AG04450 (cell line): ENCODE data around the gene EFCAB5. TPM values are rescaled to one million over a fixed set of nuclear protein-coding genes. Genes with fewer than 3 reads are reported as not detected.

Source experiments
- CTCF ChIA-PET: fragments of 300-600, 350-600 bp; formaldehyde crosslinking; extraction: SDS; loops from one replicate; lab custom pipeline; 2022; ENCODE audit warnings: antibody characterized with exemption, inconsistent platforms; lab: Charles Lee
- POLR2A ChIA-PET: fragments of 350-600 bp; formaldehyde crosslinking; extraction: SDS; loops from one replicate; lab custom pipeline; 2021; ENCODE audit warnings: antibody characterized with exemption, inconsistent platforms; lab: Yijun Ruan, JAX
- DNase-seq: peaks from one replicate; pipeline ENCODE4 v3.0.0-alpha.2; 2011; ENCODE audit warnings: low read depth, low spot score
- H3K27ac ChIP-seq: one replicate; pipeline ENCODE4 v1.5.1; 2012; ENCODE audit warnings: low read depth, low read length, control low read depth
- H3K27me3 ChIP-seq: one replicate; pipeline ENCODE4 v1.6.0; 2012; ENCODE audit warnings: low read length; ENCODE audit not compliant: control insufficient read depth, insufficient read depth
- H3K4me3 ChIP-seq: 2 replicates; pipeline ENCODE4 v1.5.1; 2011; ENCODE audit warnings: mild to moderate bottlenecking, low read depth, low read length, control low read depth
- H3K9me3 ChIP-seq: 2 replicates; pipeline ENCODE4 v1.5.1; 2012; ENCODE audit warnings: low read length; ENCODE audit not compliant: control insufficient read depth, insufficient read depth
- polyA plus RNA-seq: library from polyadenylated mRNA; depleted of rRNA; stranded (reverse); fragments of >200 nt; gene quantifications from 2 replicates; pipeline ENCODE4 v1.2.3, GENCODE V29; 2011
- TF ChIP-seq, protein P1 (sequence below): IDR thresholded peaks from 2 replicates; pipeline ENCODE4 v1.5.1; 2011; ENCODE audit warnings: low read depth, low read length, control low read depth, inconsistent platforms

The EFCAB5 gene
- polyA plus RNA-seq, 1 experiment: 0.24 TPM

GRCh38 chr17:29958947-29959657 lies 17.7 kb downstream of the EFCAB5 start:
- Histone ChIP-seq H3K9me3 (peaks cover 6% of the 10 kb centered on the region), H3K4me3 (no peak overlapping the region), H3K27me3 (no peaks in the 10 kb centered on the region), H3K27ac (no peak overlapping the region)
- no peak for DNase-seq
- TF ChIP-seq, protein P1, sequence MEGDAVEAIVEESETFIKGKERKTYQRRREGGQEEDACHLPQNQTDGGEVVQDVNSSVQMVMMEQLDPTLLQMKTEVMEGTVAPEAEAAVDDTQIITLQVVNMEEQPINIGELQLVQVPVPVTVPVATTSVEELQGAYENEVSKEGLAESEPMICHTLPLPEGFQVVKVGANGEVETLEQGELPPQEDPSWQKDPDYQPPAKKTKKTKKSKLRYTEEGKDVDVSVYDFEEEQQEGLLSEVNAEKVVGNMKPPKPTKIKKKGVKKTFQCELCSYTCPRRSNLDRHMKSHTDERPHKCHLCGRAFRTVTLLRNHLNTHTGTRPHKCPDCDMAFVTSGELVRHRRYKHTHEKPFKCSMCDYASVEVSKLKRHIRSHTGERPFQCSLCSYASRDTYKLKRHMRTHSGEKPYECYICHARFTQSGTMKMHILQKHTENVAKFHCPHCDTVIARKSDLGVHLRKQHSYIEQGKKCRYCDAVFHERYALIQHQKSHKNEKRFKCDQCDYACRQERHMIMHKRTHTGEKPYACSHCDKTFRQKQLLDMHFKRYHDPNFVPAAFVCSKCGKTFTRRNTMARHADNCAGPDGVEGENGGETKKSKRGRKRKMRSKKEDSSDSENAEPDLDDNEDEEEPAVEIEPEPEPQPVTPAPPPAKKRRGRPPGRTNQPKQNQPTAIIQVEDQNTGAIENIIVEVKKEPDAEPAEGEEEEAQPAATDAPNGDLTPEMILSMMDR: no peak
- POLR2A ChIA-PET: no interaction called here
- CTCF ChIA-PET: interaction anchor here (1.0 to 2.5 kb wide), 2 partner anchors 28 to 151 kb away, joined by 3 to 10 read pairs; no protein-coding TSS in a partner anchor

DNA sequence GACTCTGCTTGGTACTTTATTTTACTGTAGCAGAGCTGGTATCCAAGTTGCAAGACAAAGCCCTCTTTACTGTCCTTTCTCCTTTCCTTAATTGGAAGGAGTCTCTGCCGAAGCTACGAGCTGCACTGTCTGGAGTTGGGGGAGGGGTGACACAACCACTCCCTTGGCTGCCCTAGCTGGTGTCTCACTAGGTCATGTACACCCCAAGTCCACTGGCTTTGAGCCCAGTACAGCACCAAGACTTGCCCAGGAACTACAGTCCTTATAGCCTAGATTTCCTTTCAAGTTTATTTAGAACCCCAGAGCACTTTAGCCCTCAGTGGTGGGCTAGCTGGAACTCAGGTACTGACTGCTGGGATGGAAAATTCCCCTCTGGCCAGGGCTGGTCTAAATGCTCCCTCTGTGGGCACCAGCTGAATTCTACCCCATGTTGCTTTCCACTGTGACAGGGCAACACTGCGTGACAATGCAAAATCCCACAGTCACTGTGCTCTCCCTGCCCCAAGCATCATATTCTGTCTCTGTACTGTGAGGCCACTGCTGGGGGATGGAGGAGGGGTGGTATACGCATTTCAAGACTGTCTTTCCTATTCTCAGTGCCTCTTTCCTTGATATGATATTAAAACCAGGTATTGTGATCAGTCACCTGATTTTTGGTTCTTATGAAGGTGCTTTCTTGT lies 18.4 kb downstream of the EFCAB5 start:
- CTCF ChIA-PET: interaction anchor here (1.0 to 1.2 kb wide), 2 partner anchors 28 to 152 kb away, joined by 3 read pairs; no protein-coding TSS in a partner anchor
- no peak for DNase-seq
- no peak overlapping the region for H3K4me3 ChIP-seq
- TF ChIP-seq, protein P1: no peak
- H3K27ac ChIP-seq: no peak overlapping the region
- H3K9me3 ChIP-seq: no peaks in the 10 kb centered on the region
- POLR2A ChIA-PET: no interaction called here
- H3K27me3 ChIP-seq: no peaks in the 10 kb centered on the region

GRCh38 chr17:29962656-29963055 lies 21.2 kb downstream of the EFCAB5 start:
- no peaks in the 10 kb centered on the region for H3K27me3 ChIP-seq
- no peak for DNase-seq
- TF ChIP-seq, protein P1: no peak
- H3K9me3 ChIP-seq: no peaks in the 10 kb centered on the region
- ChIA-PET CTCF (interaction anchor here (0.6 to 1.1 kb wide), 2 partner anchors 59 to 155 kb away, joined by 4 to 6 read pairs; no protein-coding TSS in a partner anchor), POLR2A (no interaction called here)
- H3K27ac ChIP-seq: no peak overlapping the region
- H3K4me3 ChIP-seq: no peak overlapping the region

DNA sequence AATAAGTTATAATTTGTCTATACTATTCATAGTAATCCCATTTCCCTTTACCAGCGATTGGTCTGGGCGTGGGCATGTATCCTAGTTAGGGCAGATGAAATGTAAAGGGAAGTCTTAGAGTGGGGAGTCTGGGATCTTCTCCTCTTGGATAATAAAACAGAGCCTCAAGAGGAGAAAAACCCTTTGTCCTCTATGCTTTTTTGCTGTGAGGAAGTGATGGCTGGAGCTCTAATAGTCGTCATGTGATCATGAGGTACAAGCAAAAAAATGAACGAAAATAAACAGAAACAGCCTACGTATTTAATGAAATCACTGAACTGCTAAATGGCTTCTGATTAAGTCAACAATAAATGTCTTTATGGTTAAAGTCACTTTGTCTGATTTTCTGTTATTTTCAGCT lies 26.8 kb downstream of the EFCAB5 start:
- Histone ChIP-seq H3K27me3 (no peaks in the 10 kb centered on the region), H3K9me3 (no peaks in the 10 kb centered on the region), H3K27ac (no peak overlapping the region), H3K4me3 (no peak overlapping the region)
- TF ChIP-seq, protein P1: no peak
- POLR2A ChIA-PET: no interaction called here
- DNase-seq: no peak
- CTCF ChIA-PET: no interaction called here

DNA sequence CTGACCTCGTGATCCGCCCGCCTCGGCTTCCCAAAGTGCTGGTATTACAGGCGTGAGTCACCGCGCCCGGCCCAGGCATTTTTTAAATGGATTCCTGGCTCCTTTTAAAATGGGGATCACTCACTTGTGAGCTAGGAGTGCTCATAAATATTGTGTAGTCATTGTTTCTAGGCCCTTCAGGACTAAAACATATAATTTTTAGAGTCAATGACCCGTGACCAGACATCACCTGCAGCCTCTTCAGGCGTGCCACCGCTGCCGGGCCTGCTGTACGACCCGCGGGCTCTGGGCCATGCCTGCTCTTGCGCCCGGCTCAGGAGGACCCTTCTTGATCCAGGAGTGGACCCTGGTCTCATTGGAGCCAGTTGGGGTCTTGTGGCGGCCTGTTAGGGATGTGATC lies 30.8 kb downstream of the EFCAB5 start:
- POLR2A ChIA-PET: no interaction called here

More for the DNA sequence above, 30.8 kb downstream of the EFCAB5 start:
- TF ChIP-seq, protein P1: no peak
- DNase-seq: no peak
- CTCF ChIA-PET: interaction anchor here (0.9 kb wide), 1 partner anchor 41 kb away, joined by 3 read pairs; no protein-coding TSS in a partner anchor
- Histone ChIP-seq H3K27me3 (no peaks in the 10 kb centered on the region), H3K27ac (no peak overlapping the region), H3K9me3 (no peaks in the 10 kb centered on the region), H3K4me3 (no peak overlapping the region)
